ENCODE data around the gene GSN.

The GSN gene

GRCh38 chr9:121266906-121267650 is 884 bp upstream of the GSN start:
- H3K4me3 ChIP-seq (ENCODE audit: low read depth, low read length): no peak overlapping the region
- TF ChIP-seq, protein P1, sequence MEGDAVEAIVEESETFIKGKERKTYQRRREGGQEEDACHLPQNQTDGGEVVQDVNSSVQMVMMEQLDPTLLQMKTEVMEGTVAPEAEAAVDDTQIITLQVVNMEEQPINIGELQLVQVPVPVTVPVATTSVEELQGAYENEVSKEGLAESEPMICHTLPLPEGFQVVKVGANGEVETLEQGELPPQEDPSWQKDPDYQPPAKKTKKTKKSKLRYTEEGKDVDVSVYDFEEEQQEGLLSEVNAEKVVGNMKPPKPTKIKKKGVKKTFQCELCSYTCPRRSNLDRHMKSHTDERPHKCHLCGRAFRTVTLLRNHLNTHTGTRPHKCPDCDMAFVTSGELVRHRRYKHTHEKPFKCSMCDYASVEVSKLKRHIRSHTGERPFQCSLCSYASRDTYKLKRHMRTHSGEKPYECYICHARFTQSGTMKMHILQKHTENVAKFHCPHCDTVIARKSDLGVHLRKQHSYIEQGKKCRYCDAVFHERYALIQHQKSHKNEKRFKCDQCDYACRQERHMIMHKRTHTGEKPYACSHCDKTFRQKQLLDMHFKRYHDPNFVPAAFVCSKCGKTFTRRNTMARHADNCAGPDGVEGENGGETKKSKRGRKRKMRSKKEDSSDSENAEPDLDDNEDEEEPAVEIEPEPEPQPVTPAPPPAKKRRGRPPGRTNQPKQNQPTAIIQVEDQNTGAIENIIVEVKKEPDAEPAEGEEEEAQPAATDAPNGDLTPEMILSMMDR (IDR thresholded peaks at IDR 0.05; ENCODE audit: borderline replicate concordance, insufficient read depth, low read depth, low read length): no peak

DNA sequence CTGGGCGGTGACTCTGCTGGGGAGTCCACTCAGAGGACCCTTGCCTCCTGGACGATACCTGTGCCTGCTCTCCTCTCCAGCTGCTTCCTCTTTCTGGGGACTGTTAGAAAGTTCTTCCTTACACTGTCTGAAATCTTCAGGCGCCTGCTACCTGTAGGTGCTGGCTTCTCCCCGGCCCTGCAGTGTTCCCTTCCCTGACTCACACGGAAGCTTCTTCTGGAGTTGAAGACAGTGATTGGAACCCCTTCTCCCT is 562 bp downstream of the GSN start:
- TF ChIP-seq, protein P1 (IDR thresholded peaks at IDR 0.05; ENCODE audit: borderline replicate concordance, insufficient read depth, low read depth, low read length): no peak
- peak overlapping the region; percentile 79 for H3K4me3 ChIP-seq (ENCODE audit: low read depth, low read length)

DNA sequence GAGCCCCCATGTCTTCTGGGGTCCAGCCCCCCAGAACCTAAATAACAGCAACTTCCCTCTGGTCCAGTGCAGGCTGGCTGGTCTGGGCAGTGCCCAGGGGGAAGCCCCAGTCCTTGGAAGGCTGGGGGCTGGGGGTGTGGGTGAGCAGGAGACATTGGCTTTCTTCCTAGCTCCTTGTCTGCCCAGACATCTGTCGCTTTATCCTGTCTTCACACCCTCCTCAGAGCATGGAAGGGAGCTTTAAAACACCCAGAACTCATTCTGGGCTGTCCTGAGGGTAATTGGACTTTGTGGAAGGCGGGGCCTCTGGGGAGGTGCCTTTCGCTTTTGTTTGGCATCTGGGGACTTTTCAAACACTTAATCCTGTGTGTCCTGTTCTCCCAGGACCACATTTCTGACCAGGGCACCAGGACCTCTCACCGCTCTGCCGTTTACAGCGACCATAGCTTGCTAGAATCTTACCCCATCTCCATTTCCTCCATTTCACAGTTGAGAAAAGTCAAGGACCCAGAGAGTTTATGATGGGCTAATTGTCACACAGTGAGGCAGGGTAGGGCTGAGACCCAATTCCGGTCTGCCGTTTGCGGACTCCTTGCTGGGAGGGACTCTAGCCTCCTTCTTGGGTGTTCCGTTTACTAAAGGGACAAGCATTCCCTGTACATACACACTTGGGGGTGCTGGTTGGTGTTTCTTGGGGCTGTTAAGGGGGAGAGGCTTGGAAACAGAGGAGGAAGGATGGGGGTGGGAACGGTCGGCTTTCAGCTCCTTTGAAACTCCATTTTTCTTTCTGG is 1.1 kb downstream of the GSN start:
- TF ChIP-seq, protein P1 (IDR thresholded peaks at IDR 0.05; ENCODE audit: borderline replicate concordance, insufficient read depth, low read depth, low read length): no peak
- H3K4me3 ChIP-seq (ENCODE audit: low read depth, low read length): peak overlapping the region; percentile 79

GRCh38 chr9:121269642-121270254 is 1.8 kb downstream of the GSN start:
- TF ChIP-seq, protein P1 (IDR thresholded peaks at IDR 0.05; ENCODE audit: borderline replicate concordance, insufficient read depth, low read depth, low read length): no peak
- peak overlapping the region; percentile 79 for H3K4me3 ChIP-seq (ENCODE audit: low read depth, low read length)

DNA sequence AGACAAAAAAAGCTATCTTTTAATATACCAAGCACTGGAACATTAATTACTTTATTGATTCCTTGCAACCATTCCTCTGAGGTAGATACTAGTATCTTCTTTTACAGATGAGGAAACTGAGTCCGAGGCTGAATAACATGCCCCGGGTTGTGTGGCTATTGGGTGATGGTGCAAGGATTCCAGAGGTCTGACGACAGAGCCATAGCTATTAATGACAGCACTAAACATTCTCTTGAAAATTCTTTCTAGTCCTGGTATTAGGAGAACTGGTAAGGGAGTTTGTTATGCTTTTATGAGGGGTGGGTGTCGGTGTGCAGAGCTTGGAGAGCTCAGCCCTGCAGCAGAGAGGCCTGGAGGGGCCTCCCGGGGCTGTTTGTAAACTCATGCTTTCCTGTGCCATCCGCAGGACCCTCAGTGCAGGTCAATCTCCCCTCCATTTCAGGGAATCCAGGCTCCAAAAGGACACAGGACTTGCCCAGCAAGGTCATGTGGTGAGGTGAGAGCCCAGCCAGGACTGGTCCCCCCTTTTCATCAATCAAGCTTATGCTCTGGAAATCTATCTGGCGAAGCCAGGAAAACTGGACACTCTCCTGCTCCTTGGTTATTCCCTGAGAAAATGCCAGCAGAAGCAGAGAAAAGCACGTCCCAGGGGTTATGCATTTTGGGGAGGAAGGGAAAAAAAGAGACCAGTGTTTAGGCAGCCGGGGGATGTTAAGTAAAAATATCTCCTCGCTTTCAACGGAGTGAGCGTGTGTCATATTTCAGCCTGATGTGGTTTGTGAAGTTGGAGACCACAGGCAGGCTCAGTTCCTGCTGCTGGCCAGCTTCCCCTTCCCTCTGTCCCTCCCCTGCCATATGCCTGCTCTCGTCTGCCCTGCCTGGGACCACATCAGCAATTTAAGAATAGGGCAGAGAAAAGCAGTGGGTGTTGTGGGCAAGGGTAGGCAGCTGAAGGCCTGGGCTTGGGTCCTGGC is 3.7 kb downstream of the GSN start:
- TF ChIP-seq, protein P1 (IDR thresholded peaks at IDR 0.05; ENCODE audit: borderline replicate concordance, insufficient read depth, low read depth, low read length): no peak
- H3K4me3 ChIP-seq (ENCODE audit: low read depth, low read length): no peak overlapping the region

- H3K4me3 ChIP-seq (ENCODE audit: low read depth, low read length): no peak overlapping the region
- TF ChIP-seq, protein P1 (IDR thresholded peaks at IDR 0.05; ENCODE audit: borderline replicate concordance, insufficient read depth, low read depth, low read length): no peak
These were observed 4.5 kb downstream of the GSN start for GRCh38 chr9:121272401-121272948.
